NCI-H82 treated with DMSO at 0.1 percent for 48 hours (cell line): ENCODE measurements around the gene LTF.

Experiments used
- DNase-seq: peaks from one replicate; lab custom pipeline; 2025; ENCODE audit not compliant: unreplicated experiment; lab: John Stamatoyannopoulos, UW

The LTF gene

GRCh38 chr3:46470831-46471230 is 6.1 kb upstream of the LTF start:
- no peak for DNase-seq

- no peak for DNase-seq
Measured at GRCh38 chr3:46469680-46470357, 5.1 kb upstream of the LTF start.

DNA sequence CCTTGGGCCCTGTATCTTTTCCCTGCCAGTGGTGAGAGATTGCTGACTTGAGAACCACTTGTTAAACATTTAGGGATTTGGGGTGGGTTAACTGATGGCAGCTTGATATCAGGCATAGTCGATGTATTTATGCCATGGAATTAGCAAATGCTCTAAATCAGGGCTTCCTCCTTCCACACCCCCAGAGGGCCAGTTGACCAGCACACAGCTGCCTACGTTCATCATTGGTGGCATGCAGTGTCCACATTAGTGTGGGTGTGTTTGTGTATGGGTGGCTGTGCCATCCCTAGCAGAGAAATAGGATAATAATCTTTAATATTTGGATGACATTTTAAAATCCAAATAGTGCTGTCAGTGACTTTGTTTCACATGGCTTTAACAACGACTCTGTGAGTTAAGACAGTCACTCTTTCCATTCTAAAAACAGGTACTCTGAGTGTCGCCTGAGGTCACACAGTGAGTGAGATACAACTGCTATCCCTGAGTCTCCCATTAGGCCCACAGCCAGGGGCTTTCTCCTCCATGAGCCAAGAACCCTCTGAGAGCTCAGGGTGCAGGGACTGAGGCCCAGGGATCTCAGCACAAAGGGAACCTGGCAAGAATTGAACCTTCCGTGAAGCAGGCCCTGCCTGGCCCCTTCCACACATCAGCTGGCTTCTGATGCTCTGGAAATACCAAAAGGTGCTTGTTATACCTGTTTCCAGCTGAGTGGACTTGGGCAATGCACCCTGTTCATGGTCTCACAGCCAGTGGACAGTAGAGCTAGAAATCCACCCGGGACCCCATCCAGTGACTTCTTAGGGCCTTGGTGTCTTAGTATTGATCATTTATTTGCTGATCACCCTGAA is 4.3 kb upstream of the LTF start:
- no peak for DNase-seq

- DNase-seq = no peak
Measured at GRCh38 chr3:46467562-46467961, 2.9 kb upstream of the LTF start.

- no peak for DNase-seq
Measured at GRCh38 chr3:46466871-46467403, 2.2 kb upstream of the LTF start.

GRCh38 chr3:46466273-46466672 is 1.6 kb upstream of the LTF start:
- DNase-seq = no peak

- no peak for DNase-seq
Measured at GRCh38 chr3:46465196-46465520, 453 bp upstream of the LTF start.

- DNase-seq = no peak
Measured at GRCh38 chr3:46463868-46464241, 850 bp downstream of the LTF start.

- DNase-seq = no peak
Measured at GRCh38 chr3:46463120-46463867, 1.4 kb downstream of the LTF start.

DNA sequence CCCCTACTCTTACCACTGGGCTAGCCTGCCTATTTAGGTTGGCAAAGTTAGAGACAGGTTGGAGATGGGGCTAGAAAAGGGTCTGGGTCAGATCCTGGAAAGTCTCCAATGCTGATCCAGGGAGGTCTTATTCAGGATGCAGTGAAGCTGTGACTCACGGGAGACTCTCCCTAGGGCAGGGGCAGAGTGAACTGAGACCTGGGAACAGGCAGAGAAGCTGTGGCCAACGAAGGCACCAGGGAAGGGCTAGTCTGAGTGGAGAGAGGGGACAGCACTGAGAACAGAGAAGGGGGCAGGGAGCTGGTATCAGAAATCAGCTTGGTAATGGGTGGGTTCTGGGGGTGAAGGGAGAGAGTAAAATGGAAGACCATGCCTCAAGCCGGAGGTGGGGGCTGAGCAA is 2.2 kb downstream of the LTF start:
- no peak for DNase-seq

DNA sequence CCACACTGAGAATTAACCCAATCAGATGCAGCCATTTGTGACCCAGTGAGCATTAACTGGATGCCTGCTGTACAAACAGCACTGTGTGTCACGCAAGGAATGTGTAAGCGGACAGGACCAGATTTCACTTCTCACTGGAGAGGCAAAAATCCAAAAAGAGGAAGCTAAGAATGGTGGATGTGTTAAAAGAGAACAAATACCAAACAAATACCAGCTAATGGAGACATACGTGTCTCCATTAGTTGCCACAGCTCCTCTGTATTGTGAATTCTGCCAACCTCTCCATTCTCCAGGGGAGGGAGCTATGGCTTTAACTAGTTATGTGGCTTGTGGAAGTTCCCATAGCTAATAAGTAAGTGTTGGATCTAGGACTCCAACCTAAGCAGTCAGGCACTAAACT is 2.6 kb downstream of the LTF start:
- no peak for DNase-seq

DNA sequence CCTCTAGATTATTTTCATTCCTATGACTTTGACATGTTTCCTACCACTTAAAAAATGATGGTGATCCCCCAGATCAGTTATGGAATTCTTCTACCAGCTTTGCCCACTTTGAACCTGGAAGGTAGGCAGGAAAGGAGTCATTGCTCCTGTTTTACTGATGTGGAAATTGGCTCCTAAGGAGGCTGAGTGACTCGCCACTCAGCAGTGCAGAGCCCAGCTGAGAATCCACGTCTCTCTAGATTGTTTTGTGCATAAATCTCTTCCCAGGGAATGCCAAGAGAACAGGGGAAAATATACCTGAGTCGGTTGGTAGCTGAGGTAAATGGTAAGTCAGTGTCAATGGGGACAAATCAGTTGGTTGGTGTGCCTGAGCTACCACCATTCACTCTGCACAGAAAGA is 4.7 kb downstream of the LTF start:
- DNase-seq = no peak

DNA sequence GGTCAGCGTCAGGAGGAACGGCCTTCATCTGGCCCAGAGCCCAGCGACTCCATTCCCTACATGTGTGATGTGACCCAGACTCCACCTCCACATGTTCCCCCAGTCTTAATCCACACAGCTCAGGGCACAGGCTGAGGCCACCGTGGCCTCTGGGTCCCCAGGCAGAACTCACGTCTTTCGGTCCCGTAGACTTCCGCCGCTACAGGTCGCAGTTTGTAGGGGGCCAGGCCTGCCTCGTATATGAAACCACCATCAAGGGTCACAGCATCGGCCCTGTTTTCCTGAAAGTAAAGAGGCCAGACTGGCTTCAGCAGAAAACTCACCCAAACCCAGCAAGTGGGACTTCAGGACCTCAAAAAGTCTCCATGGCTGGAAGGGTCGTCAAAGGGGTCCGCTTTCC is 8.6 kb downstream of the LTF start:
- DNase-seq = no peak

GRCh38 chr3:46455231-46456115 is 9.2 kb downstream of the LTF start:
- DNase-seq = no peak

- no peak for DNase-seq
Measured at GRCh38 chr3:46454606-46455005, 10.1 kb downstream of the LTF start.

GRCh38 chr3:46454209-46454595 is 10.5 kb downstream of the LTF start:
- no peak for DNase-seq

- DNase-seq = no peak
Measured at GRCh38 chr3:46453526-46454208, 11.0 kb downstream of the LTF start.

GRCh38 chr3:46449755-46450552 is 14.8 kb downstream of the LTF start:
- DNase-seq = no peak

DNA sequence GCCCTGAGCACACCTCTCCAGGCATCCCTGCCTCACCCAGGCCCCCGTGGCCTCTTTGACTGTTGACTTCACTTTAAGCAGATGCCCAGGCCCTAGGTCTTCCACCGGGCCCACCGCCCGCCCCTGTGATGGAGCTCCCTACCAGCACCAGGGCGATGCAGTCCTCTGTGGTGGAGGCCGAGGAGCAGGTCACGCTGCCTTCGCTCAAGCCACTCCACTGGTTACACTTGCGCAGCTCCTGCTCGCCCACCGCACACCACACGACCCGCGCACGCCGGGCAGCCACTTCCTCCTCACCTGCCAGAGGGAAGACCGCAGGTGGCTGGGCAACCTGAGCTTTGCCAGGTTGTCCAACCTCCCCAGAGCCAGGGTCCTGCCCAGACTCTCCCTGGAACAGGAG is 16.0 kb downstream of the LTF start:
- DNase-seq = no peak
